Renal cortex interstitium (tissue), 15 donors: ENCODE results near the gene SH2D6. TPM values are rescaled to one million over a fixed set of nuclear protein-coding genes. Genes with fewer than 3 reads are reported as not detected.
"Not testable (repeated sequence)": the region's sequence is repeated elsewhere in the genome, so short reads cannot be mapped to it uniquely, and the experiment has no call there.

Experiments
- DNase-seq, 11 donors: peaks; one replicate each; pipeline ENCODE4 v3.0.0-alpha.2; 2013; ENCODE audit warnings: low read depth in 9 of 11, low spot score in 4 of 11; ENCODE audit errors: extremely low read depth in 1 of 11
- long read RNA-seq, 16 experiments: transcript quantifications; one replicate each; lab custom pipeline, GENCODE V29; 2026
- polyA plus RNA-seq, 3 donors: library from polyadenylated mRNA; unstranded; fragments of 120-200 nt; gene quantifications; one replicate each; pipeline ENCODE4 v1.2.1, GENCODE V29; 2013; ENCODE audit not compliant: insufficient read length in 3 of 3

The SH2D6 gene
- polyA plus RNA-seq: 1 to 10 TPM in 2 of 3 donors, under 1 TPM in 1; 0.29 to 1.2 (median 1.1) TPM
- long read RNA-seq, donor 1: 0 reads
- long read RNA-seq, donor 2: 0 reads
- long read RNA-seq, donor 3: 0 reads
- long read RNA-seq, donor 4: 0 reads
- long read RNA-seq, donor 5: 0 reads
- long read RNA-seq, donor 6: 0 reads
- long read RNA-seq, donor 7: 0 reads
- long read RNA-seq, donor 8: 0 reads
- long read RNA-seq, donor 9: 0 reads
- long read RNA-seq, donor 10: 0 reads
- long read RNA-seq, donor 11: 0 reads
- long read RNA-seq, donor 12: 0 reads
- long read RNA-seq, donor 13: 0 reads
- long read RNA-seq, donor 14: 0 reads
- long read RNA-seq, donor 15: 0 reads
- long read RNA-seq, donor 16: 0 reads

DNA sequence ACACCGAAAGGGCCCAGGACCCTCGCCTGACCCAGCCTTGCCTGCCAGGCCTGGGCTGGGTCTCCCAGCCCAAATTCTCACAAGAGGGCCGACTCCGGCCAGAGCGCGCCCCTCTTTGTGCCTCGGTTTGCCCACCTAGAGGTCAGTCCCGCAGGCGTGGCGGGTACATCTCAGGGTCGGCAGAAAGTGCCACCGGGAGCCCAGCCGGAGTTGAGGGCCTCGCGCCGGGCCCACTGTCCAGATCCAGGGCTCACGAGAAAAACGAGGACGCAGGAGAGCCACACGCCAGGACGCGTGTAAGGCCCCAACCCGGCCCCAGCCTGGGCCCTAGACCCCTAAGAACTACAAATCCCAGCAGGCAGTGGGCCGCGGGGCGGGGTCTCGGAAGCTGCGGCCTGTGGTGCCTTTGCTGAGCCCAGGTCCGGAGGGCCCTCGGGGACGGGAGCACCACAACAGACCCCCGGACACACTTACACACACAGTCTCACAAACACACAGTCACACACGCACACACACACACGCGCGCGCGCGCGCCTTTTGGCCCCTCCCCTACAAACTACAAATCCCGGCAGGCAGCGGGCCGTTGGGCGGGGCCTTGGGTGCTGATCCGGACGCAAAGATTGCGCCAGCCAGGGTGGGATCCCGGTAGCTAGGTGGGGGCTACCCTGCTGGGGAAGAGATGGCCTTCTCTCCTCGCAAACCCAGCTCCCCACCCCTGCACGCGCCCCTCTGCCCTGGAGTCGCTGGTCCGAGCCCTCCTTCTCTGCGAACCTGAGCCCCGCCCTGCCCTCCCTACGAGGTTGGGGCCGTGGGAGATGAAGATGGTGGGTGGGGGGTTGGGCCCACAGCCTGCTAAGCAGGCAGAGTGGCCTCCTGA lies at the start of gene SH2D6:
TSS of gene SH2D6 (plus strand) at position 583 of the 877 bp plus-strand sequence. CDS start 10,752 bp downstream, outside the sequence.
- peak in 2 of 11 donors; percentile 68 to 76 for DNase-seq

DNA sequence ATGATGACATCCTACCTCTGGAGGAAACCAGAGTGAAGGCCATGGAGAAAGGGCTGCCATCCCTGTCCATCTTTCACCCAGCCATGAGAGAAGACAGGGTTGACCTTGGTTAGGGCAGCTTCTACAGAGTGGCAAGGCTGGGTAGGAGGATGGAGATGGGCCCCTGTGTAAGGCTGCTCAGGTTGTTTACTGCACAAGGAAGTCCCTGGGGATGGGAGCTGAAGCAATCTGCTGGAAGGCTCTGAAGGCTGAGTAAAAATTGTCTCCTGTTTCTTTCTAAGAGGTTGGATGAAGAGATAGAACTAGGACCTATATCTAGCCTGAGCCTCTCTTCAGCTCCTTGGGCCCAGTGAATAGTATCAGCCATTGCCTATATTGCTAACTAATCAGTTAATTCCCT lies 49.6 kb upstream of the SH2D6 start:
- no peak for DNase-seq

DNA sequence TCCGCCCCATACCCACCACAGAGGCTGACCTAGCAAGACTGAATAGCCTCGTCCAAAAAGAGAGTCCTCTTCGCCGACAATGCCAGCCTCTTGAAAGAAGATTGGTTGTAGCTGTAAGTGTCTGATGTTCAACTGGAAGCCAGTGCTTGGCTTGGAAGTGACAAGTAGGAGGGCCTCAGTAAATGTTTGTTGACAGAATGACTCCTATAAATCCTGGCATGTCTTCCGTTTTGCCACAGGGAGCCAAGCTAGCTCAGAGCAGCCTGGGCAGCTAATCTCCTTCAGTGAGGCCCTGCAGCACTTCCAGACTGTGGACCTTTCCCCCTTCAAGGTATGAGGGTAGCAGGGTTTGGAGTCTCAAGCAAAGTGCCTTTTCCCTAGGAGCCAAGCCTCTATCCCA lies 49.0 kb upstream of the SH2D6 start:
- DNase-seq: no peak

DNA sequence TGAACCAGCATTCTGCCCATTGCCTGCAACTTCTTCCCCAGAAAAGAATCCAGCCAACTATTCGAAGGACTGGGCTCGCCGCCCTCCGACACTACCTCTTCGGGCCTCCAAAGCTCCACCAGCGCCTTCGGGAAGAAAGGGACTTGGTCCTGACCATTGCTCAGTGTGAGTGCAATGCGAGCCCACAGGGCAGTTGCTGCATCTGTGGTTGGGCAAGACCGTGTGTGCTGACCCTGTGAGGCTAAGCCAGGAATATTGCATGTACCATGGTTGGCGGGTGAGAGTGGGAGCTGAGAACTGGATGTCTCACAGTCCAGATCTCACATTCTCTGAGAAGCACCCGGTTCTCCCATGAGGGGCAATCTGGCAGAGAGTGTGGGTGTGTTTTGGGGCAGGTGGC lies 47.5 kb upstream of the SH2D6 start:
- DNase-seq: no peak

DNA sequence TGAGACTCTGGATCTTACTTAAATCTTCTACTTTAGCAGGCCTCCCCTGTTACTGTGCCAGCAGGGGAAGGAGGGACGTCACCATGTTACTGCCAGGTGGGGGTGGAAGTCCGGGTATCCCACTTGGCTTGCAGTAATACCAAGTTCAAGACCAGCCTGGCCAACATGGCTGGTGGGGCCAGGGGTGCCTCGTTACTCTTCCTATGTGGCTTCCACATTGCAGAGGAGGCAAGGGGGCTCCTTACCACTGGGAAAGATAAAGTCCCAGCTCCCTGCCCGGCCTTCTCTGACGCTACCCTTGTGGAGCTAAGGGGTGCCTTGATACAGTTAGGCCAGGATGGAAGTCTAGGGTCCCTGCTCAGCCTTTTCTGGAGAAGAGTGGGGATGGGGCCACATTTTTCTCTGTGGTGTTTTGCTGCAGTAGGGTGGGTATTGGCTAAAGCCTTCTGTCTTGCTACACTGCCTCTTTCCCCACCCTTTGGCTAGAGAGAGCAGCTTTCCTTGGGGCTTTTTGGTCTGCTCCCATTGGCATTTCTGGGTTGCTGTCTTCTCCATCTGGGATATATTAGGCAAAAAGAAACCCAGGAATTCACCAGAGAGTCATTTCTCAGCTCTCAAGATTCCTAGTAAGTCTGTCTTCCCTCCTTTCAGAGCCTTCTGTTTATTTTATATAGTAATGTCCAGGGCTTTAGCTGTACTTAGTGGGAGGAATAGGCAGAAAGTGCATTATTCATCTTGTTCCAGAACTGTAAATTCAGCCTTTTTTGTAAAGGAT lies 42.0 kb upstream of the SH2D6 start:
- DNase-seq: no peak

DNA sequence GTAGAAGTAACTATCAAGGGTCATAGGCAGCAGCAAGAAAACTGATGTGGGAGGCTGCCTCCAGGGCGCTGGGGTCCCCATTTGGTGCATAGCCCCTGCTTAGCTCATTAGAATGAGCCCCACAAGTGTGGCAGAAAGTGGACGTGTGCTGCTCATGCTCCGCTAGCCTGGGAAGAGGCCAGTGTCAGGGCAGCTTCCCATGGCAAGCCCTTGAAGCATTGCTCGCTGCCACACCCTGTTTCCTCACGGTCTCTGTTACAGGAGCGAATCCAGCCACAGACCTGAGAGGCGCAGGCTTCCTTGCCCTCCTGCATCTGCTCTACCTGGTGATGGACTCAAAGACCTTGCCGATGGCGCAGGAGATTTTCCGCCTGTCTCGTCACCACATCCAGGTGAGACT lies 41.4 kb upstream of the SH2D6 start:
- DNase-seq: no peak

DNA sequence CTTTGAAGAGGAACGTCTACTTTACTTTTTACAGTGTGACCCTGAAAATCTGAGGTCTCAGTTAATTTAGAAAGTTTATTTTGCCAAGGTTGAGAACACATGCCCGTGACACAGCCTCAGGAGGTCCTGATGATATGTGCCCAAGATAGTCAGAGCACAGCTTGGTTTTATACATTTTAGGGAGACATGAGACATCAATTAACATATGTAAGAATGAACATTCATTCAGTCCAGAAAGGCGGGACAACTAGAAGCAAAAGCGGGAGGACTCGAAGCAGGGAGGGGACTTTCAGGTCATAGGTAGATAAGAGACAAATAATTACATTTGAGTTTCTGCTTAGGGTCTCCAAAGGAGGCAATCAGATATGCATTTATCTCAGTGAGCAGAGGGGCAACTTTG lies 40.3 kb upstream of the SH2D6 start:
- no peak for DNase-seq

DNA sequence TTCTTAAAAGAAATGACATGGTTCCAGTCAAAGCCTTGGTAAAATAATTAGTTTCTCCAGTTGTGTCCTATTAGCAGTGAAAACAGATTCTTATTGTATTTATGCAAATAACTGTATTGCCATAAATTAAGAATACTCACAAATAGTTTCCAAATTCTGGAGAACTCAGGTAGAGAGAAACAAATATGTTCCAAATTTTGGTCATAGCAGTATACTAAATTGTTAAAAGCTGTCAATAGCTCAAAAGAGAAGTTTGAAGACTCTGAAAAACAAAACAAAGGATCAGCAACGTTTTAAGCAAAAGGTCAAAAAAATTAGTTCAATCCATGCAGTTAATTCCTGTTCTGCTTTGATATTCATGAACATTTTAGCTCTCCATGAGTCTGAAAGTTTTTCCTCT lies 38.5 kb upstream of the SH2D6 start:
- no peak for DNase-seq

DNA sequence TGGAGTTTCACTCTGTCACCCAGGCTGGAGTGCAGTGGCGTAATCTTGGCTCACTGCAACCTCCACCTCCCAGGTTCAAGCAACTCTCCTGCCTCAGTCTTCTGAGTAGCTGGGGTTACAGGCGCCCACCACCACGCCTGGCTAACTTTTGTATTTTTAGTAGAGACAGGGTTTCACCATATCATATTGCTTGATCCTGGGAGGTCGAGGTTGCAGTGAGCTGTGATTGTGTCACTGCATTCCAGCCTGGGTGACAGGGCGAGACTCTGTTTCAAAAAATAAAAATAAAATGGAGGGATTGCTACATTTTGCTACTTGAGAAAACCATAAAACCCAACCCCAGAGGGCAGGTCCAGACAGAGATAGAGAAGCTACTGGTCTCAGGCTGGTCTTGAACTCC lies 35.4 kb upstream of the SH2D6 start:
- not testable (repeated sequence) for DNase-seq

DNA sequence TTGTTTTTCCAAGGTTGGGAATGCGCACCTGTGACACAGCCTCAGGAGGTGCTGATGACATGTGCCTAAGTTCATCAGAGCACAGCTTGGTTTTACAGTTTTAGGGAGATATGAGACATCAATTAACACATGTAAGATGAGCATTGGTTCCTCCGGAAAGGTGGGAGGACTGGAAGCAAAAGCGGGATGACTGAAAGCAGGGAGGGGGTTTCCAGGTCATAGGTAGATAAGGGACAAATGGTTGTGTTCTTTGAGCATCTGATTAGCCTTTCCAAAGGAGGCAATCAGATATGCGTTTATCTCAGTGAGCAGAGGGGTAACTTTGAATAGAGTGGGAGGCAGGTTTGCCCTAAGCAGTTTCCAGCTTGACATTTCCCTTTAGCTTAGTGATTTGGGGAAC lies 34.7 kb upstream of the SH2D6 start:
- DNase-seq: no peak

DNA sequence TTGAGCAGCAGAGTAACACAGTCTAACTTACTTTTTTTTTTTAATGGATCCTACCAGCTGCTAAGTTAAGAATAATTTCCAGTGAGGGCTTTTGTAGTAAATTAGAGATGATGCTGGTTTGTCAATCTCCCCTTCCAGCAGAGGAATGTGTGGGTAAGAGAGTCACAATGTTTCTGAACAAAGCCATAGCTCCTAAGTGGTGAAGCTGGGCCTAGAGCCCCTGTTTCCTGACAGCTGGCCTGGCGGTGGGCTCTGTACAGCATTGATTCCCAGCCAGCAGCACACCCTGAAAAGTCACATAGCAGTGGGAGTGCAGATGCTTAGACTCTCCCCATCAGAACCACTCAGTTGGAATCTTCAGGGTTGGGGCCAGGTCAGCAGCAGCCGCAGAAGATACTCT lies 32.8 kb upstream of the SH2D6 start:
- no peak for DNase-seq

DNA sequence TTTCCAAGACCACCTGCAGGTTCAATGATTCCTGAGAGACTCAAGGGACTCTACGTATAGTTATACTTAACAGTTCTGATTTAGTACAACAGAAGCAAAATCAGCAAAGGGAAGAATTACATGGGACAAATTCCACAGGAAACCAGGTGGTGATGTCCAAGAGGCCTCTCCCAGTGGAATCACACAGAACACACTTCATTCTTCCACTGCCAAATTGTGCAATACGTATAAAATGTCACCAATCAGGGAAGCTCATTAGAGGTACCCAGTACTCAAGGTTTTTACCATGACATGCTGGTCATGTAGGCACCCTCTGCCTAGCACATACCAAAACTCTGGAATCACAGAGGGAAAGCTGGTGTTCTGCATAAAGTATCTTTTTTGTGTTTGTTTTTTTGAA lies 30.8 kb upstream of the SH2D6 start:
- DNase-seq: no peak

DNA sequence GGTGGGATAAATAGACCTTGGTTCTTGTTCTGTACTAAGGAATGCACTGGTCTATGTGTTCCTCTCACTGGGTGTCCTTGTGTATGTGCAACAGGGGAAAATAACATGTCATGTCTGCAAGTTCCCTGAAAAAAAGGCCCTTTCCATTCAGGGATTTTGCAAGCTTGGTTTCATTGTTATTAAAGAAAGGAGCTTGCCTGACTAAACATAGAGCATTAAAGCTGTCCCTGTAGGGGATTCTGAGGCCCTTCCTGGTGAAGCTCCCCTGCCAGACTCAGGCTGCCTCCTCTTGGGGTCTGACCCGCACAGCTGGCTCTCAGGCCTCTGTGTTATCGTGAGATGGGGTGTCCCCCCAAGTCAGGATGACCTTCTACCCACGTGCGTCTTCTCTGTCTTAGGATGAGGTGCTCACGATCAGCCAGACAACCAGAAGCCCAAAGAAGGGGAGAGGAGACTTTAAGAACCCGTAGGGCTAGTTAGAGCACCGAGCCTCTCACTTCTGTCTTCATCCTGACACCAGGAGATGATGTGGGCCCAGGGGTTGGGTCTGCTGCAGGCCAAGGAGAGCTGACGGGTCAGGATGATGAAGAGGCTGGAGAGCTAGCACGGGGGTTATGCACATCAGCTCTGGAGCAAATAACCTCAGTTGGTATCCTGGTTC lies 29.5 kb upstream of the SH2D6 start:
- DNase-seq: no peak

DNA sequence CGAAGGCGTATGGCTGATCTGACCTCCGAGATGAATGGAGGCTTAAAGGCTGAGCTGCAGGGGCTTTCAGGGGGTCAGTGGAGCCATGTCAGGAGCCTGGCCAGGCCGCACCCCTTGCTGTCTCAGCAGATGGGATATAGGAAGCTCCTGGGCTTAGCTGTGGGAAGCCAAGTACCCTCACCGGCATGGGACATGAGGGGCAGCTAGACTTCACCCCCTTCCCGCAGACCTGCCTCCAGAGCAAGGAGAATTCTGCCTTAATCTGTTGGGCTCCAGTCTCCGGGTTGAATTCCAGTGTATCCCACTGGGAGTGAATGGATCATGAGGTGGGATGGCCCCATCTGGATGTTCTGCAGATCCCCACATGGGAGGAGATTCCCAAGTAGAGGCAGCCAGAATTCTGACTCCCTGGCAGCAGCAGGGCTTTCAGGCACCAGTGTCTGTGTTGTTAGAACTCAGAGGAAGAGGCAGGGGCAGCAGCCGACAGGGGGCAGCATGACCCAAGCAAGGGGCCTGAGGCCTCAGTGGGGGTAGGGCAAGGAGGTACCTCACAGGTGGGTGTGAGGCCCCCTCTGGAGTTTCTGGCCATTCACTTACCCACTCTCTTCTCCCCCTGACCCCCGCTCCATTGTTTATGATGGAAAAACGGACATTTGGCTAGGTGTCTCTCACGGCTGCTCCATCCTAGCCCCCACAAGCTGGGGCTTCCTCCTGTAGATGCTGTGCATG lies 27.4 kb upstream of the SH2D6 start:
- DNase-seq: no peak

DNA sequence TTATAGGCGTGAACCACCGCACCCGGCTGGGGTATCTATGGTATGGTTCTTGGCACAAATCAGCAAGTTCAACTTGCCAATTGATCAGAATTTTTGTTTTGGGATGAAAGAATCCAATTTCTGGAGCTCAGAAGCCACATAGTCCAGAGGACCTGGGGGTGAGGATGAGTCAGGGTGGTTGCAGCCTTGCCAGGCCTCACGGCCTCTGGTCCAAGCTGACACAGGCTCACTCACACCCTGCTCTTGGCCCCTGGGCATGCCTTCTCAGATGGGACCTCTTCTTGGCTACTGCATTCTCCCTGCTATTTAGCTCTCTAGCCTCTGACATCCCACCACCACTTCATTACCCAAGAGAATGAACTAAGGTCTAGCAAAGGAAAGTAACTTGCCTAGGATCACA lies 24.7 kb upstream of the SH2D6 start:
- DNase-seq: no peak

DNA sequence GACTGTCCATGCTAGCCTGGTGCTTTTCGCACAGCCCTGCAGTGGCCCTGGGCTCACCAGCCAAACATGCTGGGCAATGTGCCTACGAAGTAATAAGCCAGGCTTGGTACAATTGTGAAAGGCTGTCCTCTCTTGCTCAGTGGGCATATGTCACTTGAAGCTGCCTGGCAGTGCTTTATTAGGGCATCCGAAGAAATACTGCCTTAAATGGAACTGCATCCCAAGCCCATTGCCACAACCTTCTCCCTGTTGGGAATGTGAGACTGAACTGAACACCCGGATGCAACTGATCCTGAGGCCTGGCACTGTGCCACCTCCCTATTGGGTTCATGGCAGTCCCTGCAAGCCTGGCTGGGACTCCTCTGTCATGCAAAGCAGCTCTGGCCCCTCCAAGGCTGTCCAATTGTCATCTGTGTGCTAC lies 24.2 kb upstream of the SH2D6 start:
- DNase-seq: no peak

DNA sequence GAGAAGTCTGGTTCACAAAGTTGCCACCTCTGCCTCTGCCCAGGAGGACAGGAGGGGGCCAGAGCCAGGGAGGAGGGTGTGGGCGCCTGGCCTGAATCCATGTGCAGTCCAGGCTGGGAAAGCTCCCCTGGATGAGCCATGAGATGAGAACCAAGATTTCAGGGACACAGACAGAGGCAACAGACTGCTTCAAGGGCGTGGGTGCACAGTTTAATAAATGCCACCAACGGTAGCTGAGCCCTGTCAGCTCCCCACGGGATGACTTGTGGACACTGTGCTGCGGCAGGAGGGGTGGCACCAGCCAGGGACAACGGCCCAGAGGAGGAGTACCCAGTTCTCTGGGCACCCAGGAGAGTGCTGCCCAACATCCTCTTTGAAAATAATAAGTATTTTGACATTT lies 23.5 kb upstream of the SH2D6 start:
- no peak for DNase-seq

DNA sequence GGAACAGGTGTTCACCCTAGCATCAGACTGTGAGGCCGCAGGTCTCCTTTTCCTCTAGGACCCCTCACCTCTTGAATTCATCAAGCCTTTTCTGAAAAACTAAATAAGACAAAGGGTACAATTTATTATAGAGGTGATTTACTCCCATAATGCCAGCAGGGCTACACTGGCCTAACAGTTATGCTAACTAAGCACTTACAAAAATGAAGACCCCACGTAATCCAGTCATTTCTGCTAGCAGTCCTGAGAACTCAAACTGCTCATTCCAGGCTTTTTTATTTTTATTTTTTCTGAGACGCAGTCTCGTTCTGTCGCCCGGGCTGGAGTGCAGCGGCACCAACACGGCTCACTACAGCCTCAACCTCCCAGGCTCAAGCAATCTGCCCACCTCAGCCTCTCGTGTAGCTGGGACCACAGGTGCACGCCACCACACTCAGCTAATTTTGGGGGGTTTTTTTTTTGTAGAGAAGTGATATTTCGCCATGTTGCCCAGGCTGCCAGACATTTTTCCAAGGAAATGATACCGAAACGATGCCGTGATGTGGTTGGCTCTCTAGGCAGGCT lies 22.5 kb upstream of the SH2D6 start:
- DNase-seq: no peak
